Hematopoietic multipotent progenitor cell (in vitro differentiated cells): Measurements from ENCODE around the gene LGALS4. TPM values are rescaled to one million over a fixed set of nuclear protein-coding genes. Genes with fewer than 3 reads are reported as not detected.
"Not testable (repeated sequence)": the region's sequence is repeated elsewhere in the genome, so short reads cannot be mapped to it uniquely, and the experiment has no call there.

Experiments
- DNase-seq, 3 donors: peaks; one replicate each; pipeline ENCODE4 v3.0.0-alpha.2; 2011 to 2015; ENCODE audit warnings: low read depth in 2 of 3, low spot score in 2 of 3
- total RNA-seq: library from RNA; depleted of rRNA; stranded (reverse); fragments of >200 nt; gene quantifications from one replicate; pipeline ENCODE4 v1.2.3, GENCODE V29; 2012

Gene LGALS4
- total RNA-seq, 1 donor = 0.54 TPM

DNA sequence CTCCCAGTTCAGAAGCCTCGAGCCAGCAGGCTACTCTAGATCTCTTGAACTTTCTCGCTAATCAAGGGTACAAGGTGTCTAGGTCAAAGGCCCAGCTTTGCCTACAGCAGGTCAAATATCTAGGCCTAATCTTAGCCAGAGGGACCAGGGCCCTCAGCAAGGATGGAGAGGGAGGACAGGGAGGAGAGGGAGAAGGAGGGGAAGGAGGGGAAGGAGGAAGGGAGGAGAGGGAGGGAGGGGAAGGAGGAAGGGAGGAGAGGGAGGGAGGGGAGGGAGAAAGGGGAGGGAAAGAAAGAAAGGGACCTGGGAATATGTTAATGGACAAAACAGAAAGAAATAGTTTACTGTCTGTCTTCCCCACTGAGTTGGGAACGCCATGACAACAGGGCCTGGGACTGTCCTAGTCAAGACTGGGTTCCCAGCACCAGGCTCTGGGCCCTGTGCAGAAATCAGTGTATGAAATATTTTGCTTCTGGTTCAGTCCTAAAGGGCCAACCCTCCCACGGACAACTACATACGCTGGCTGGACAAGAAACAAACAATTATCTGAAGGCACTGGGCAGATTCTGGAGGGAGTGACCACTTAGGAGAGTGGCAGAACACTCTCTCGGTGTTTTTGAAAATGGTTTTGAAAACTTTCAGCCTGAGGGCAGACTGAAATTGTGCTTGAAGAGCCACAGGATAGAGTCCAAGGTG is 14.3 kb upstream of the LGALS4 start:
- no peak for DNase-seq

DNA sequence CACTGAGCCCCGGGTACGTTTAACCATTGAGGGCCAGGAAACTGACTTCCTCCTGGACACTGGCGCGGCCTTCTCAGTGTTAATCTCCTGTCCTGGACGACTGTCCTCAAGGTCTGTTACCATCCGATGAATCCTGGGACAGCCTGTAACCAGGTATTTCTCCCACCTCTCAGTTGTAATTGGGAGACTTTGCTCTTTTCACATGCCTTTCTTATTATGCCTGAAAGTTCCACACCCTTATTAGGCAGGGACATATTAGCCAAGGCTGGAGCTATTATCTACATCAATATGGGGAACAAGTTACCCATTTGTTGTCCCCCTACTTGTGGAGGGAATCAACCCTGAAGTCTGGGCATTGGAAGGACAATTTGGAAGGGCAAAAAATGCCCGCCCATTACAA is 13.2 kb upstream of the LGALS4 start:
- DNase-seq = not testable (repeated sequence)

DNA sequence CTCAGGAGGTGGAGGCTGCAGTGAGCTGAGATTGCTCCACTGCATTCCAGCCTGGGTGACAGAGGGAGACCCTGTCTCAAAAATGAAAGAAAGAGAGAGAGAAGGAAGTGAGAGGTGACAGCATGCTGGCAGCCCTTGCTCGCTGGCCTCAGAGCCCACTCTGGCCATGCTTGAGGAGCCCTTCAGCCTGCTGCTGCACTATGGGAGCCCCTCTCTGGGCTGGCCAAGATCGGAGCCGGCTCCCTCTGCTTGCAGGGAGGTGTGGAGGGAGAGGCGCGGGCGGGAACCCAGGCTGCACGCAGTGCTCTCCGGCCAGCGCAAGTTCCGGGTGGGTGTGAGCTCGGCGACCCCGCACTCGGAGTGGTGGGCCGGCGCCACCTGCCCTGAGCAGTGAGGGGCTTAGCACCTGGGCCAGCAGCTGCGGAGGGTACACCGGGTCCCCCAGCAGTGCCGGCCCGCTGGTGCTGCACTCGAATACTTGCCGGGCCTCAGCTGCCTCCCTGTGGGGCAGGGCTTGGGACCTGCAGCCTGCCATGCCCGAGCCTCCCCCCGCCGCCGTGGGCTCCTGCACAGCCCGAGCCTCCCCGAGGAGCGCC is 8.6 kb upstream of the LGALS4 start:
- DNase-seq = not testable (repeated sequence)

DNA sequence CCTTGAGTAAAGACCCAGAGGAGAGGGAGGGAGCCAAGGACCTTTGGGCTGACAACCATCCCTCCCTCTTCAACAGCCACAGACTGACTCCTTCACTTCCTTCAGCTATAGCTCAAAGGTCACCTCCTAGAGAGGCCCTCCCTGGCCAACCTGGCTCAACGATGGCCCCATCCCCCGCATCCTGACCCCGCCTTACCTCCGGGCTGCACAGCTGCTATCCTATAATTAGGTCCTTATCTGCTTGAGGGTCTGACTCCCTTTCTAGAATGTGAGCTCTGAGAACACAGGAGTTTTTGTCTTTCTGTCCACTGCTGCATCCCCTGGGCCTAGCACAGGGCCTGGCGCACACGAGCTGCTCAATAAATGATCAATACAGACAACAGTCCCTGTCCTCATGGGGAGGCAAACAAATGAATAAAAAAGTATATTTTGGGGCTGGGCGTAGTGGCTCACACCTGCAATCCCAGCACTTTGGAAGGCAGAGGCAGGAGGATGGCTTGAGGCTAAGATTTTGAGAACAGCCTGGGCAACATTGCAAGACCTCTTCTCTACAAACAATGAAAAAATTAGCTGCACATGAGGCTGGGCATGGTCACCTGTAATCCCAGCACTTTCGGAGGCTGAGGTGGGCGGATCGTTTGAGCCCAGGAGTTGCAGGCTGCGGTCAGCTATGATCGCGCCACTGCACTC is 6.6 kb upstream of the LGALS4 start:
- DNase-seq = no peak

DNA sequence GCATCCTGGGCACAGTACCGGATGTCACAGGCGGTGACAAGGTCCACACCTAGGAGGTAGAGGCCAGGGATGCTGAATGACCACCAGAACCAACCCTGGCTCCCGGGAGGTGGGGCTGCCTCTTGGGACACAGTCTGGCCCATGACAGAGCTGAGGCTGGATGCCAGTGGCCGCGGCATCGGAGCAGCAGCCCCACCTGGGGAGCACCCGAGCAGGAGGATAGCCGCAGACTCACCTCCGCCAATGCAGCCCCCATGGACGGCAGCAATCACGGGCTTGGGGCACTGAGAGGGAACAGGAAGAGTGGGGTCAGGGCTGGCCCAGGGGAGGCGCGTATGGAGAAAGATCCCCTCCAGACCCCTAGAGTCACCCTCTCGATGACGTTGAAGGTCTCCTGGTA is 4.3 kb upstream of the LGALS4 start:
- DNase-seq = no peak

- no peak for DNase-seq
Observed at GRCh38 chr19:38816131-38816750, 3.5 kb upstream of the LGALS4 start.

DNA sequence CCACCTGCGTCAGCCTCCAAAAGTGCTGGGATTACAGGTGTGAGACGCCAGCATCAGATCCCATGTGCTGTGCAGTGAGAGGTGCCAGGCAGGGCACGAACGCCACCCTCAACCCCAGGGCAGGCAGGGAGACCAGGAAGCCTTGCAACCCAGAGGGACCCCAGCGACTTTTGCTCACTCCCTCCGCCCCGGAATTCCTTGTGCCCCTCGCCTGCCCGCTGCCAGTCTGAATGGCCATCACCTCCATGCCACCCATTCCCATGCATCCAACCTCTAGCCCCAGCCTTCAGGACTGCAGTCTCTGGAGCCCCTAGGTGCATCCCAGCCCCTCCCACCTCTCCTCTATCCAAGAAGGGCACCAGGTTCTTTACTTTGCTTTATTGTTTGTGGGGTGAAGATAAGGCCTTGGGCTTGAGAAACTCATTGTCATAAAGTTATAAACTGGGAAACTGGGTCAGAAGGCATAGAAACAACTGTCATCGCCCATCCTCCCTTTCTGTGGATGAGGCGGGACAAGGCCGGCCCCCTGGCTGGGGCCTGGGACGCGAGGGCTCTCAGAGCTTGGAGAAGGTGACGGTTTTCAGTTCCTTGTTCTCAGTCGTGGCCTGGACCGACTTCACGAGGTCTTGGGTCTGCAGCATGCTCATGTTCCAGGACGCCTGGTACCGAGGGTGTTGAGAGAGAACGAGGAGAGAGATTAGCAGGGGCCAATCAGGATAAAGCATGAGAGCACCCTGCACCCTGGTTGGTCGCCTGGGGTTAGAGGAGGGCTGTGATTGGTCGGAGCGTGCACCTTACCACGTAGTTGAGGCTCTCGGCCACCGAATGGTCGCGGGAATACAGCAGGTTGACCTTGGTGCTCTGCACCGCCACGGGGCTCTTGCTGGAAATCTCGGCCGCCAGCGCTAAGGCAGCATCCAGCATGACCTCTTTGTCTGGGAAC is 2.6 kb upstream of the LGALS4 start:
- no peak for DNase-seq

- not testable (repeated sequence) for DNase-seq
Observed at GRCh38 chr19:38813932-38814331, 1.2 kb upstream of the LGALS4 start.

DNA sequence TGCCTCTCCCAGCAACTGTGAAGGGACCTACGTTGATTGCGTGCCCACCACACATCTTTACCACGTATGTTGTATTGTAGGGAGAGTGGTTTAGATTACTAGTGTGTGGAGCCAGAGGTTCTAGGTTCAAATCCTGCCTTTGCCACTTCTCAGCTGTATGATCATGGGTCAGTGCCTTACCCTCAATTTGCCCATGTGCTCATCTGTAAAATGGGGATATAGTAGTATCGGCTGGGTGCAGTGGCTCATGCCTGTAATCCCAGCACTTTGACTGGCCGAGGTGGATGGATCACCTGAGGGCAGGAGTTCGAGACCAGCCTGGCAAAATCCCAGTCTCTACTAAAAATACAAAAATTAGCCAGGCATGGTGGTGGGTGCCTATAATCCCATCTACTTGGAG is 578 bp upstream of the LGALS4 start:
- DNase-seq = no peak

DNA sequence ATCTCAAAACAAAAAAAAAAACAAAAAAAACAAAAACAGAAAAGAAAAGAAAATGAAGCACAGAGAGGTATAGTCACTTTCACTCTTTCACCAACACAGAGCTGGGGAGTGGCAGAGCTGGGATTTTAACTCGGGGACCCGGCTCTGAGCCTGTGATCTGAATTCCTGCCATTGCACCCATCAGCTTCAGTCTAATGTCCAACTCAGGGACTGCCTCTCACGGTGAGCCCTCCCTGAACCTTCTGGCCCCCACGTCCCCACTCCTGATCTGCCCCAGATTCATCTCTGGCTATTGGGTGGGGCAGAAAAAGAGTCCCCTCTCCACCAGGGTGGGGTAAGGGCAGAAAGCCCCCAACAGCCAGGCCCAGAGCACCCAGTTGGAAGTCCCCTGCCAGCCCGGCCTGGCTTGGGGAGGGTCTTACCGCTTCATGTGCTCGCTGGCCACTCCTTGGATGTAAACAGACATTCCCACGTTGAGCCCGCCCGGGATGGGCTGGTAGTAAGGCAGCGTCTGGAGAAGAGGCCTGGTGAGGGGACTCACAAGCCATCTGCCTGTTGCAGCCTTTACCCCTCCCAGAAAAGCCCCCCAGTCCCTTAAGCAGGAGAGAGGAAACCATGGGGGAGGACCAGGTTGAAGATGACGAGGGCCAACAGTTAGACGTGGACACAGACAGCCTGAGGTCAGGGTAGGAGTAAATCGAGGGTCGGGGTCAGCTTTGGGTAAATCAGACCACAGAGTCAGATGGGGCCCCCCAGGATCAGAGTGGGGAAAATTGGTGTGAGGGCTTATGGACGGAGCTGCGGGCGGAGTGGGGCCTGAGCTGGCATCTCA is 520 bp downstream of the LGALS4 start:
- no peak for DNase-seq

DNA sequence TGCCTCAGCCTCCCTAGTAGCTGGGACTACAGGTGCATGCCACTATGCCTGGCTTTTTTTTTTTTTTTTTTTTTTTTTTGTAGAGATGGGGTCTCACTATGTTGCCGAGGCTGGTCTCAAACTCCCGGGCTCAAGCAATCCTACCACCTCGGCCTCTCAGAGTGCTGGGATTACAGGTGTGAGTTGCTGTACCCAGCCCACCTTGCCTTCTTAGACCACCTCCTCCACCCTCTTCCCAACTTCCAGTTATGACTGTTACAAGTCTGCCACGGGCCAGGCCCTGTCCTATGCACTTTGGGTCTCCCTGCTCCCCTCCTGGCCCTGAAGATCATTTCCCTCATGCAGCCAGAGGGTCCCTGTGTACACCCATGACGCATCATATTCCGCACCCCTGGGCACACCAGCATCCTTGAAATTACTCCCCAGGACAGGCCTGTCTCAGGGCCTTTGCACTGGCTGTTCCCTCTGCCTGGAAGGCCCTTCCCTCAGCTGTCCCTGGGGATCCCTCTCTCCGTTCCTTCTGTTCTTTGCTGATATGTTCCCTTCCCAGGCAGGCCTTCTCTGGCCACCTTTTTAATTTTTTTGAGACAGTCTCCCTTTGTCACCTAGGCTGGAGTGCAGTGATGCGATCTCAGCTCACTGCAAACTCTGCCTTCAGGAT is 3.0 kb downstream of the LGALS4 start:
- no peak for DNase-seq

DNA sequence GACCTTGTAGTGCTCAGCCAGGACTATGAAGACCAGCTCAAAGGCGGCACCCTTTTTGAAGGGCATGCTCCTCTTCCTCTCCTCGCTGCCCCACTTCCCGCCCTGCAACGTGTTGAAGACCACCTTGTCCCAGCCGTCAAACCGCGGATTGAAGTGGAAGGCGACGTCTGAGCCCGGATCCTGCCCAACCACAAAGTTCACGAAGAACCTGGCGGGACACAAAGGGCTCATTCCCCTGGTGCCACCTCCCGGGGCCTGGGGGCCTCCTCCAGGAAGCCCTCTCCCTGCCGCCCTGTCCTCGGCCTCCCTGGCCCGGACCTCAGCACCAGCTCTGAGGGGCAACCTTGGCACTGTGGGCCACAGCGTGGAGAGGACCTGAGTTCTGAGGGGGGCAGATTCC is 4.0 kb downstream of the LGALS4 start:
- no peak for DNase-seq

GRCh38 chr19:38807374-38808098 is 5.2 kb downstream of the LGALS4 start:
- DNase-seq = not testable (repeated sequence)

GRCh38 chr19:38806371-38806770 is 6.4 kb downstream of the LGALS4 start:
- DNase-seq = no peak

DNA sequence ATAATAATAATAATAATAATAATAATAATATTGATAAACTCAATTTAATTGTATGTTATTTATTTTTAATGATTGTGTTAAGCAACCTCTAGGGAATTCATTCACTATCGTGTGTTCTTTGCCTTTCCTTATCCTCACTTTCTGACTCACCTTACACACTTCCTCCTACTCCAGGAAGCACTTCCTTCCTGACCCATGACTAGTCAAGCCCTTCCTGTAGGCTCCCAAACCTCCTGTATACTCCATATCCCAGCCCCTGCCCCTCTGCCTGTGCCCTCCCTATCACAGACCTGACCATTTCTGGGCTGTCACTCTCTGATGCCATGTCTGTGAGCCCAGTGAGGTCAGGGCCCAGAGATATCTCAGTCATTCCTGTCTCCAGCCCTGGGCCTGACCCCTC is 7.6 kb downstream of the LGALS4 start:
- DNase-seq = no peak

DNA sequence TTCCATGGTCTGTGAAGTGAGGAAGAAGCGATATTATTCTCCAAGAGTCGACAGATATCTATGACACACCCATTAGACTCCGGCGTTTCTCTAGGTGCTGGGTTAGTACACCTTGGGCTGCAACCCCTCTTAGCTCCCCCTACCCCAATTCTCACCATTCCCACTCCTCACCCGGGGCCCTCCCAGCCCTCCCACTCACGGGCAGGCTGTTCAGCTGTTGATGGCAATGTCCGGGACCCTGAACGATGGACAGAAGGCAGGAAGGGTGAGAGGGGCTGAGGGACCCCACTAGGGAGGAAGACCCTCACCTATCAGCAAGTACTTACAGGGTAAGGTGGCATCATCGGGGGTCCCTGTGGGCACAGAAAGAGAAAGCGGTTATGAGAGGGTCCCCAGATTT is 9.2 kb downstream of the LGALS4 start:
- no peak for DNase-seq

GRCh38 chr19:38801359-38802095 is 11.2 kb downstream of the LGALS4 start:
- DNase-seq = no peak
